SU-DHL-6 (cell line): ENCODE measurements around the gene ESYT1.

Source experiments
- H2AFZ ChIP-seq: fragments of 200-600 bp; sonication (generic); 2 replicates; pipeline ENCODE4 v1.6.1; 2014; ENCODE audit warnings: low read depth, mild to moderate bottlenecking, moderate library complexity, mixed read lengths, antibody characterized with exemption, low read length; ENCODE audit not compliant: severe bottlenecking
- H3F3A ChIP-seq: fragments of 200-600 bp; shearing (Covaris generic); 2 replicates; pipeline ENCODE4 v1.6.0; 2016; ENCODE audit warnings: antibody characterized with exemption, mild to moderate bottlenecking; ENCODE audit not compliant: insufficient read depth
- H3K27ac ChIP-seq: fragments of 200-600 bp; sonication (generic); 2 replicates; pipeline ENCODE4 v1.5.1; 2016; ENCODE audit warnings: low read depth, mild to moderate bottlenecking, low read length, moderate library complexity, mixed read lengths
- H3K27me3 ChIP-seq: fragments of 200-600 bp; sonication (generic), shearing (Covaris generic); 2 replicates; pipeline ENCODE4 v1.6.0; 2014; ENCODE audit warnings: mild to moderate bottlenecking, low read length
- H3K36me3 ChIP-seq: fragments of 200-600 bp; sonication (generic); 2 replicates; pipeline ENCODE4 v1.6.1; 2014; ENCODE audit warnings: mild to moderate bottlenecking, low read length, mixed read lengths
- H3K4me2 ChIP-seq: fragments of 300-600, 200-600 bp; shearing (Covaris generic), sonication (generic); 2 replicates; pipeline ENCODE4 v1.6.0; 2014; ENCODE audit warnings: low read length, low read depth, mild to moderate bottlenecking; ENCODE audit not compliant: poor library complexity, severe bottlenecking
- H3K4me3 ChIP-seq: fragments of 200-600 bp; sonication (generic); 2 replicates; pipeline ENCODE4 v1.5.1; 2014; ENCODE audit warnings: antibody characterized with exemption, low read length, mild to moderate bottlenecking, mixed read lengths; ENCODE audit not compliant: insufficient read depth, poor library complexity, severe bottlenecking
- H3K79me2 ChIP-seq: fragments of 200-600 bp; sonication (generic); 2 replicates; pipeline ENCODE4 v1.6.1; 2014; ENCODE audit warnings: mild to moderate bottlenecking, low read length, moderate library complexity; ENCODE audit not compliant: insufficient read depth
- H3K9ac ChIP-seq: fragments of 200-600 bp; sonication (generic); 2 replicates; pipeline ENCODE4 v1.7.0; 2014; ENCODE audit warnings: mild to moderate bottlenecking, low read length
- H3K9me2 ChIP-seq: fragments of 200-600 bp; sonication (generic); replicated peaks from 2 replicates; pipeline ENCODE4 v1.6.1; 2014; ENCODE audit warnings: low read length; ENCODE audit not compliant: insufficient read depth
- H3K9me3 ChIP-seq: fragments of 200-600 bp; sonication (generic); 2 replicates; pipeline ENCODE4 v1.6.1; 2014; ENCODE audit warnings: low read length, mixed read lengths; ENCODE audit not compliant: insufficient read depth
- H4K20me1 ChIP-seq: fragments of 200-600 bp; sonication (generic); 2 replicates; pipeline ENCODE4 v1.6.1; 2014; ENCODE audit warnings: low read depth, mild to moderate bottlenecking, antibody characterized with exemption, low read length, moderate library complexity, mixed read lengths
- CTCF ChIP-seq: fragments of 200-600 bp; sonication (generic); IDR thresholded peaks from one replicate; pipeline ENCODE4 v1.5.1; 2017; ENCODE audit warnings: antibody characterized with exemption, mild to moderate bottlenecking, low read length, moderate library complexity; ENCODE audit not compliant: insufficient read depth, poor library complexity, severe bottlenecking
- EZH2phosphoT487 ChIP-seq: fragments of 200-600 bp; sonication (generic), shearing (Covaris generic); conservative IDR thresholded peaks from 2 replicates; pipeline ENCODE4 v1.6.1; 2018; ENCODE audit warnings: mild to moderate bottlenecking, antibody characterized with exemption, low read length, moderate library complexity, mixed read lengths

Gene ESYT1

GRCh38 chr12:56189099-56189917 is 61.2 kb downstream of the ESYT1 start, which contains the start of gene SMARCC2:
SMARCC2 (minus strand) TSS chr12:56189483; CDS start chr12:56189461, 22 bp downstream.
- H3K27me3 ChIP-seq: no peaks in the 10 kb centered on the region
- peaks cover 4% of the 10 kb centered on the region for H3K36me3 ChIP-seq
- no peaks in the 10 kb centered on the region for H3K9me3 ChIP-seq
- peak within 1 kb of the TSS; percentile 81 for H3K4me2 ChIP-seq
- peak within 1 kb of the TSS; percentile 92 for H2AFZ ChIP-seq
- no peaks in the 10 kb centered on the region for H4K20me1 ChIP-seq
- peak within 1 kb of the TSS; percentile 92 for H3K9ac ChIP-seq
- no peaks in the 10 kb centered on the region for H3K9me2 ChIP-seq
- H3K79me2 ChIP-seq: peaks cover 25% of the 10 kb centered on the region
- H3K27ac ChIP-seq: peak within 1 kb of the TSS; percentile 67
- TF ChIP-seq EZH2phosphoT487 (no peak), CTCF (peak; percentile 44)
- peaks cover 20% of the 10 kb centered on the region for H3F3A ChIP-seq
- H3K4me3 ChIP-seq: peak within 1 kb of the TSS; percentile 97

GRCh38 chr12:56189918-56190694 is 62.0 kb downstream of the ESYT1 start:
- H3K4me3 ChIP-seq: peak overlapping the region; percentile 64
- H4K20me1 ChIP-seq: no peaks in the 10 kb centered on the region
- peak overlapping the region; percentile 92 for H3K9ac ChIP-seq
- no peaks in the 10 kb centered on the region for H3K9me2 ChIP-seq
- H3K79me2 ChIP-seq: peaks cover 25% of the 10 kb centered on the region
- H3K9me3 ChIP-seq: no peaks in the 10 kb centered on the region
- peak overlapping the region; percentile 67 for H3K27ac ChIP-seq
- TF ChIP-seq CTCF: no peak
- TF ChIP-seq EZH2phosphoT487: no peak
- no peaks in the 10 kb centered on the region; the same call in 1 of the 2 replicates for H3K36me3 ChIP-seq
- H2AFZ ChIP-seq: peak overlapping the region; percentile 92
- H3K27me3 ChIP-seq: no peaks in the 10 kb centered on the region
- H3F3A ChIP-seq: peaks cover 23% of the 10 kb centered on the region
- peak overlapping the region; percentile 81 for H3K4me2 ChIP-seq

GRCh38 chr12:56190695-56191155 is 62.7 kb downstream of the ESYT1 start:
- TF ChIP-seq EZH2phosphoT487 (no peak), CTCF (no peak)

More at GRCh38 chr12:56190695-56191155, 62.7 kb downstream of the ESYT1 start:
- Histone ChIP-seq H3K9ac (peak overlapping the region; percentile 92), H3K79me2 (peaks cover 25% of the 10 kb centered on the region), H3K4me3 (no peak overlapping the region), H4K20me1 (no peaks in the 10 kb centered on the region), H3K27me3 (no peaks in the 10 kb centered on the region), H2AFZ (peak overlapping the region; percentile 92), H3K9me2 (no peaks in the 10 kb centered on the region), H3K27ac (no peak overlapping the region), H3K9me3 (no peaks in the 10 kb centered on the region), H3K4me2 (peak overlapping the region; percentile 81), H3K36me3 (no peaks in the 10 kb centered on the region; the same call in 1 of the 2 replicates), H3F3A (peaks cover 23% of the 10 kb centered on the region)
